ENCODE data around the gene PPT1. TPM values are rescaled to one million over a fixed set of nuclear protein-coding genes. Genes with fewer than 3 reads are reported as not detected.

Gene PPT1
- total and polyA plus RNA-seq, 2 of the 4 experiments (the other 2 are of a cell fraction), result 22.7 to 55.4 TPM

DNA sequence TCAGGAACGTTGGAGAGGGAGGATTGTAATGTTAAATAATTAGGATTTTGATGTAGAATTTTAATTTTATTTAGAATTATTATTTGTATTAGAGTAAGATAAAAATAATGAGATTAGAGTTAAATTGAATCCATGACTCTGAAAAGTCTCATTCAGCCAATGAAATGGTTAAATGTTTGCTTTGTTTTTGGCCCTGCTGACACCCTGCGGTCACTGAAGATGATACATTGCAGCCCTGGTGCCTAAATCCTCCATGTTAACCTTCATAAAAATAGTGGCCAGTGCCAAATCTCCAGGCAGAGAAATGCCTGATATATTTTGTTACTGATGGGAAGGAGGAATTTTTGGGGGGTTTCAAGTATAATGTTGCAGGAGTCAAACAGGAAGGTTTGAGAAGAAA is 36.8 kb upstream of the PPT1 start:
- Histone ChIP-seq H3K4ac (ENCODE audit: low read depth, low read length) (no peak overlapping the region), H3K27me3 (ENCODE audit: control insufficient read depth, insufficient read depth, low read length) (peaks cover 16% of the 10 kb centered on the region), H2BK20ac (ENCODE audit: low read depth, low read length) (no peak overlapping the region), H3K4me2 (ENCODE audit: low read depth, low read length) (no peak overlapping the region), H3K56ac (ENCODE audit: extremely low read depth, insufficient read depth, low read length) (no peak overlapping the region), H2AK5ac (ENCODE audit: low read depth, low read length) (no peak overlapping the region), H4K20me1 (ENCODE audit: insufficient read depth, low read length) (no peaks in the 10 kb centered on the region), H2AFZ (replicated peaks; ENCODE audit: low read length, poor library complexity) (no peak overlapping the region), H4K8ac (ENCODE audit: low read depth in 2 of 2, low read length in 2 of 2) (no peak overlapping the region), H3K9ac (ENCODE audit: low read depth, low read length) (no peak overlapping the region), H3K23ac (ENCODE audit: low read depth, low read length) (no peak overlapping the region), H3K9me1 (ENCODE audit: insufficient read depth, low read length) (no peaks in the 10 kb centered on the region), H4K91ac (ENCODE audit: insufficient read depth, low read depth, low read length) (no peak overlapping the region), H3K4me3 (ENCODE audit: insufficient read depth, low read depth, low read length) (no peak overlapping the region), H3K27ac (ENCODE audit: insufficient read depth, low read length) (no peak overlapping the region), H3K4me1 (ENCODE audit: control insufficient read depth, insufficient read depth, low read length) (no peaks in the 10 kb centered on the region), H2BK120ac (ENCODE audit: low read depth, low read length) (no peak overlapping the region), H2BK5ac (ENCODE audit: low read depth, low read length, poor library complexity, severe bottlenecking) (no peak overlapping the region), H2AK9ac (replicated peaks; ENCODE audit: low read depth, low read length, poor library complexity) (no peak overlapping the region), H3K18ac (ENCODE audit: low read depth, low read length) (no peak overlapping the region), H4K5ac (ENCODE audit: low read depth, low read length) (no peak overlapping the region), H3K9me3 (ENCODE audit: control insufficient read depth, insufficient read depth, low read length) (no peaks in the 10 kb centered on the region), H3K36me3 (ENCODE audit: control insufficient read depth, insufficient read depth, low read length) (no peaks in the 10 kb centered on the region), H3K79me1 (ENCODE audit: low read depth in 1 of 2, low read length in 2 of 2) (no peaks in the 10 kb centered on the region), H2BK15ac (ENCODE audit: low read depth, low read length) (no peak overlapping the region), H3K14ac (replicated peaks; ENCODE audit: low read depth, low read length) (no peak overlapping the region)
- TF ChIP-seq NFE2L2 (IDR thresholded peaks at IDR 0.05; ENCODE audit: low read depth, low read length), result no peak
- TF ChIP-seq, protein P1, sequence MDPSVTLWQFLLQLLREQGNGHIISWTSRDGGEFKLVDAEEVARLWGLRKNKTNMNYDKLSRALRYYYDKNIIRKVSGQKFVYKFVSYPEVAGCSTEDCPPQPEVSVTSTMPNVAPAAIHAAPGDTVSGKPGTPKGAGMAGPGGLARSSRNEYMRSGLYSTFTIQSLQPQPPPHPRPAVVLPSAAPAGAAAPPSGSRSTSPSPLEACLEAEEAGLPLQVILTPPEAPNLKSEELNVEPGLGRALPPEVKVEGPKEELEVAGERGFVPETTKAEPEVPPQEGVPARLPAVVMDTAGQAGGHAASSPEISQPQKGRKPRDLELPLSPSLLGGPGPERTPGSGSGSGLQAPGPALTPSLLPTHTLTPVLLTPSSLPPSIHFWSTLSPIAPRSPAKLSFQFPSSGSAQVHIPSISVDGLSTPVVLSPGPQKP (IDR thresholded peaks at IDR 0.05; ENCODE audit: borderline replicate concordance, low read depth, low read length), result no peak
- no peak for TF ChIP-seq POLR2A (IDR thresholded peaks at IDR 0.05; ENCODE audit: low read depth, low read length)
- TF ChIP-seq CHD1 (IDR thresholded peaks at IDR 0.05; ENCODE audit: low read depth, low read length), result no peak
- TF ChIP-seq RFX5 (IDR thresholded peaks at IDR 0.05; ENCODE audit: low read depth, low read length), result no peak
- no peak for TF ChIP-seq MXI1 (IDR thresholded peaks at IDR 0.05; ENCODE audit: borderline replicate concordance, low read depth, low read length)
- TF ChIP-seq SMC3 (IDR thresholded peaks at IDR 0.05; ENCODE audit: low read depth, low read length), result no peak
- TF ChIP-seq RCOR1 (IDR thresholded peaks at IDR 0.05; ENCODE audit: insufficient replicate concordance, low read length), result no peak
- no peak for TF ChIP-seq CEBPB (IDR thresholded peaks at IDR 0.05; ENCODE audit: low read depth, low read length)
- TF ChIP-seq MAZ (IDR thresholded peaks at IDR 0.05; ENCODE audit: borderline replicate concordance, low read depth, low read length), result no peak
- TF ChIP-seq RAD21 (IDR thresholded peaks at IDR 0.05; ENCODE audit: low read length), result no peak
- TF ChIP-seq, protein P2, sequence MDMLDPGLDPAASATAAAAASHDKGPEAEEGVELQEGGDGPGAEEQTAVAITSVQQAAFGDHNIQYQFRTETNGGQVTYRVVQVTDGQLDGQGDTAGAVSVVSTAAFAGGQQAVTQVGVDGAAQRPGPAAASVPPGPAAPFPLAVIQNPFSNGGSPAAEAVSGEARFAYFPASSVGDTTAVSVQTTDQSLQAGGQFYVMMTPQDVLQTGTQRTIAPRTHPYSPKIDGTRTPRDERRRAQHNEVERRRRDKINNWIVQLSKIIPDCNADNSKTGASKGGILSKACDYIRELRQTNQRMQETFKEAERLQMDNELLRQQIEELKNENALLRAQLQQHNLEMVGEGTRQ (IDR thresholded peaks at IDR 0.05; ENCODE audit: low read depth, low read length), result no peak
- no peak for TF ChIP-seq BHLHE40 (IDR thresholded peaks at IDR 0.05; ENCODE audit: low read depth, low read length)
- no peak for TF ChIP-seq MAFK (IDR thresholded peaks at IDR 0.05; ENCODE audit: low read depth, low read length)
- TF ChIP-seq FOS (IDR thresholded peaks at IDR 0.05; ENCODE audit: low read depth, low read length), result no peak
- TF ChIP-seq, protein P3, sequence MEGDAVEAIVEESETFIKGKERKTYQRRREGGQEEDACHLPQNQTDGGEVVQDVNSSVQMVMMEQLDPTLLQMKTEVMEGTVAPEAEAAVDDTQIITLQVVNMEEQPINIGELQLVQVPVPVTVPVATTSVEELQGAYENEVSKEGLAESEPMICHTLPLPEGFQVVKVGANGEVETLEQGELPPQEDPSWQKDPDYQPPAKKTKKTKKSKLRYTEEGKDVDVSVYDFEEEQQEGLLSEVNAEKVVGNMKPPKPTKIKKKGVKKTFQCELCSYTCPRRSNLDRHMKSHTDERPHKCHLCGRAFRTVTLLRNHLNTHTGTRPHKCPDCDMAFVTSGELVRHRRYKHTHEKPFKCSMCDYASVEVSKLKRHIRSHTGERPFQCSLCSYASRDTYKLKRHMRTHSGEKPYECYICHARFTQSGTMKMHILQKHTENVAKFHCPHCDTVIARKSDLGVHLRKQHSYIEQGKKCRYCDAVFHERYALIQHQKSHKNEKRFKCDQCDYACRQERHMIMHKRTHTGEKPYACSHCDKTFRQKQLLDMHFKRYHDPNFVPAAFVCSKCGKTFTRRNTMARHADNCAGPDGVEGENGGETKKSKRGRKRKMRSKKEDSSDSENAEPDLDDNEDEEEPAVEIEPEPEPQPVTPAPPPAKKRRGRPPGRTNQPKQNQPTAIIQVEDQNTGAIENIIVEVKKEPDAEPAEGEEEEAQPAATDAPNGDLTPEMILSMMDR (conservative IDR thresholded peaks at IDR 0.05; ENCODE audit: low read depth, low read length), result no peak
- no peak for DNase-seq
- ChIA-PET POLR2A (ENCODE audit: unreplicated experiment) (no interaction called here), CTCF (no interaction called here)
- BruUV-seq (replicated peaks), result no TSS peak
- WGBS, 2 experiments (ENCODE audit: extremely low coverage in 2 of 2, insufficient read length in 1 of 2), result 100% methylated on average over 1 of the region's 2 CpGs; no CpG with 5 or more reads in 1 of the 2 experiments
- intact Hi-C loops (cut with micrococcal nuclease), result no loop called here
- no peak for ATAC-seq (ENCODE audit: low read depth)
- in situ Hi-C loops (cut with MboI; ENCODE audit: low sequenced_read_pairs), result no loop called here
- dilution Hi-C loops (cut with HindIII; ENCODE audit: low sequenced_read_pairs, unreplicated experiment), result no loop called here
